HepG2 (cell line): ENCODE measurements around the gene SLC25A15. TPM values are rescaled to one million over a fixed set of nuclear protein-coding genes. Genes with fewer than 3 reads are reported as not detected.
A peak's percentile ranks its signal among the peaks of the same experiment; 100 is the strongest.

Experiments
- CHD2 ChIP-seq: IDR thresholded peaks from 2 replicates; pipeline ENCODE4 v1.6.1; 2011; ENCODE audit warnings: low read depth, low read length, improper control_type of control experiment
- ESRRA ChIP-seq: sonication (generic); formaldehyde crosslinking; IDR thresholded peaks from 2 replicates; pipeline ENCODE4 v1.5.1; 2020; ENCODE audit warnings: mild to moderate bottlenecking, low read depth, missing genetic modification reagents
- JUN ChIP-seq: sonication (generic); formaldehyde crosslinking; IDR thresholded peaks from 2 replicates; pipeline ENCODE4 v1.4.0; 2020; ENCODE audit warnings: mild to moderate bottlenecking, missing genetic modification reagents
- RFXAP ChIP-seq: sonication (generic); formaldehyde crosslinking; IDR thresholded peaks from 2 replicates; pipeline ENCODE4 v1.4.0; 2020; ENCODE audit warnings: missing genetic modification reagents, borderline replicate concordance
- SMAD3 ChIP-seq: sonication (generic); formaldehyde crosslinking; IDR thresholded peaks from 2 replicates; pipeline ENCODE4 v1.4.0; 2020; ENCODE audit warnings: missing genetic modification reagents
- ZBTB7B ChIP-seq: sonication (generic); formaldehyde crosslinking; IDR thresholded peaks from 2 replicates; pipeline ENCODE4 v1.4.0; 2020; ENCODE audit warnings: missing genetic modification reagents
- ZNF44 ChIP-seq: sonication (generic); formaldehyde crosslinking; IDR thresholded peaks from 2 replicates; pipeline ENCODE4 v1.5.1; 2020; ENCODE audit warnings: mild to moderate bottlenecking, missing genetic modification reagents
- polyA plus RNA-seq, 8 experiments: library from polyadenylated mRNA; depleted of rRNA in 3 of 8; stranded (reverse) in 7 of 8; unstranded in 1 of 8; fragments of >200 nt; fragmentation: Illumina TruSeq in 4 of 8; extraction: Trizol in 4 of 8; gene quantifications; 2 replicates each; pipeline versions ENCODE4 v1.2.1 to v1.2.3, GENCODE V29; 2011 to 2016; ENCODE audit warnings: low read depth in 4 of 8, missing spikeins in 1 of 8, mixed read lengths in 1 of 8; ENCODE audit not compliant: insufficient read depth in 1 of 8
- total RNA-seq, 5 experiments: library from RNA; depleted of rRNA; stranded (reverse); fragments of >200 nt; fragmentation: Illumina TruSeq; extraction: Trizol; gene quantifications; 2 replicates each; pipeline ENCODE4 v1.2.3, GENCODE V29; 2016; ENCODE audit warnings: low read depth in 1 of 5
- TF ChIP-seq, protein P1 (sequence below): sonication (generic); formaldehyde crosslinking; IDR thresholded peaks from 2 replicates; pipeline ENCODE4 v1.5.0; 2020; ENCODE audit warnings: missing genetic modification reagents, mild to moderate bottlenecking, borderline replicate concordance
- TF ChIP-seq, protein P2 (sequence below): sonication (generic); formaldehyde crosslinking; conservative IDR thresholded peaks from 2 replicates; pipeline ENCODE4 v1.8.0; 2022; ENCODE audit warnings: missing genetic modification reagents
- TF ChIP-seq, protein P3 (sequence below): sonication (generic); formaldehyde crosslinking; IDR thresholded peaks from 2 replicates; pipeline ENCODE4 v1.5.0; 2020; ENCODE audit warnings: mild to moderate bottlenecking, missing genetic modification reagents, moderate library complexity
- TF ChIP-seq, protein P4 (sequence below): IDR thresholded peaks from 2 replicates; pipeline ENCODE4 v1.6.1; 2016; ENCODE audit warnings: control low read depth
- TF ChIP-seq, protein P5 (sequence below): sonication (generic); formaldehyde crosslinking; IDR thresholded peaks from 2 replicates; pipeline ENCODE4 v1.4.0; 2020; ENCODE audit warnings: missing genetic modification reagents
- TF ChIP-seq, protein P6 (sequence below): sonication (generic); formaldehyde crosslinking; IDR thresholded peaks from 2 replicates; pipeline ENCODE4 v1.8.0; 2022; ENCODE audit warnings: low read depth, missing genetic modification reagents
- TF ChIP-seq, protein P7 (sequence below): sonication (generic); formaldehyde crosslinking; IDR thresholded peaks from 2 replicates; pipeline ENCODE4 v1.4.0; 2020; ENCODE audit warnings: missing genetic modification reagents, borderline replicate concordance

The SLC25A15 gene
- total and polyA plus RNA-seq, 2 of the 13 experiments (the other 11 are each of a cell fraction or from before 2014, with no cell fraction given) = 17.3 to 39.1 TPM

DNA sequence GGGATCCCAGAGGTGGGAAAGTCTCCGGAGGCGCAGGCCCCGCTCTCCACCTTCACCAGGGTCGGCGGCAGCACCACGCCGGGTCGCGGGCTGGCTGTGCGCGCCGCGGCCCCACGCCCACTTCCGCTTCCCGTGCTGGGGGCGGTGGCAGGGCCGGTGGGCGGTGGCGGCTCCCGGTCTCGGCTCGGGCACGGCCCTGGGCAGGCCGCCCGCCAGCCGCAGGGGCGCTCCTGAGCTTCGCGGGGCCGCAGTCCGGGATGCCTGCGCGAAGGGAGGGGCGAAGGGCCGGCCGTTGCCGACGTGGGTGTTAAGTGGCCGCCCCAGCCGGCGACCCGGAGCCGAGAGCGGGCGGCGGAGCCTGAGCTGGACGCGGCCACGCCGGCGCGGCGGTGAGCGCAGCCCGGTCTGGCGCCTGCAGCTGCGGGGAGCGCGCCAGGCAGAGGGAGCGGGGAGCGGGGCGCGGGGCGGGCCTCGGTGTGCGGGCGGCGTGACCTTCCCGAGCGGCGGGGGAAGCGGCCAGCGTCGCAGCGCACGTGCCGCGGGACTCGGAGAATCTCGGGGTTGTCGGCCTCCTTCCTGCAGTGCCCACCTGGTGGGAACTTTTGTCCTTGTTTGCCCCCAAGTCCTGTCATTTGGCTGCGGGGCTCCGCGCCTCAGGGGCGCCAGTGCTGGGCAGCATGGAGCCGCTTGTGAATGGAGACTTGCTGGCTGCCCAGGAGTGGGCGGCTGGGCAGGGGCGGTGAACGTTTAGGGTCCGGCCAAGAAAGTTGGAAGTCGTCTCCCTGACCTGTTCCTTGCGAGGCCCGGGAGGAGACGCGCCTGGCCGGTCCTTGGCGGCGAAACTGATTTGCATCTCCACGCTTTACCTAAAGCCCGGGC lies at the start of gene SLC25A15 (continued):
- TF ChIP-seq, protein P1, sequence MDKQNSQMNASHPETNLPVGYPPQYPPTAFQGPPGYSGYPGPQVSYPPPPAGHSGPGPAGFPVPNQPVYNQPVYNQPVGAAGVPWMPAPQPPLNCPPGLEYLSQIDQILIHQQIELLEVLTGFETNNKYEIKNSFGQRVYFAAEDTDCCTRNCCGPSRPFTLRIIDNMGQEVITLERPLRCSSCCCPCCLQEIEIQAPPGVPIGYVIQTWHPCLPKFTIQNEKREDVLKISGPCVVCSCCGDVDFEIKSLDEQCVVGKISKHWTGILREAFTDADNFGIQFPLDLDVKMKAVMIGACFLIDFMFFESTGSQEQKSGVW (CRISPR knock-in tag) = no peak
- no peak for TF ChIP-seq ZNF44 (CRISPR knock-in tag)
- TF ChIP-seq, protein P2, sequence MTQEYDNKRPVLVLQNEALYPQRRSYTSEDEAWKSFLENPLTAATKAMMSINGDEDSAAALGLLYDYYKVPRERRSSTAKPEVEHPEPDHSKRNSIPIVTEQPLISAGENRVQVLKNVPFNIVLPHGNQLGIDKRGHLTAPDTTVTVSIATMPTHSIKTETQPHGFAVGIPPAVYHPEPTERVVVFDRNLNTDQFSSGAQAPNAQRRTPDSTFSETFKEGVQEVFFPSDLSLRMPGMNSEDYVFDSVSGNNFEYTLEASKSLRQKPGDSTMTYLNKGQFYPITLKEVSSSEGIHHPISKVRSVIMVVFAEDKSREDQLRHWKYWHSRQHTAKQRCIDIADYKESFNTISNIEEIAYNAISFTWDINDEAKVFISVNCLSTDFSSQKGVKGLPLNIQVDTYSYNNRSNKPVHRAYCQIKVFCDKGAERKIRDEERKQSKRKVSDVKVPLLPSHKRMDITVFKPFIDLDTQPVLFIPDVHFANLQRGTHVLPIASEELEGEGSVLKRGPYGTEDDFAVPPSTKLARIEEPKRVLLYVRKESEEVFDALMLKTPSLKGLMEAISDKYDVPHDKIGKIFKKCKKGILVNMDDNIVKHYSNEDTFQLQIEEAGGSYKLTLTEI (CRISPR knock-in tag) = no peak
- TF ChIP-seq, protein P3, sequence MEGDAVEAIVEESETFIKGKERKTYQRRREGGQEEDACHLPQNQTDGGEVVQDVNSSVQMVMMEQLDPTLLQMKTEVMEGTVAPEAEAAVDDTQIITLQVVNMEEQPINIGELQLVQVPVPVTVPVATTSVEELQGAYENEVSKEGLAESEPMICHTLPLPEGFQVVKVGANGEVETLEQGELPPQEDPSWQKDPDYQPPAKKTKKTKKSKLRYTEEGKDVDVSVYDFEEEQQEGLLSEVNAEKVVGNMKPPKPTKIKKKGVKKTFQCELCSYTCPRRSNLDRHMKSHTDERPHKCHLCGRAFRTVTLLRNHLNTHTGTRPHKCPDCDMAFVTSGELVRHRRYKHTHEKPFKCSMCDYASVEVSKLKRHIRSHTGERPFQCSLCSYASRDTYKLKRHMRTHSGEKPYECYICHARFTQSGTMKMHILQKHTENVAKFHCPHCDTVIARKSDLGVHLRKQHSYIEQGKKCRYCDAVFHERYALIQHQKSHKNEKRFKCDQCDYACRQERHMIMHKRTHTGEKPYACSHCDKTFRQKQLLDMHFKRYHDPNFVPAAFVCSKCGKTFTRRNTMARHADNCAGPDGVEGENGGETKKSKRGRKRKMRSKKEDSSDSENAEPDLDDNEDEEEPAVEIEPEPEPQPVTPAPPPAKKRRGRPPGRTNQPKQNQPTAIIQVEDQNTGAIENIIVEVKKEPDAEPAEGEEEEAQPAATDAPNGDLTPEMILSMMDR = peak; percentile 71
- TF ChIP-seq ESRRA (CRISPR knock-in tag) = peak; percentile 33; the same call in 1 of the 2 replicates
- TF ChIP-seq, protein P4, sequence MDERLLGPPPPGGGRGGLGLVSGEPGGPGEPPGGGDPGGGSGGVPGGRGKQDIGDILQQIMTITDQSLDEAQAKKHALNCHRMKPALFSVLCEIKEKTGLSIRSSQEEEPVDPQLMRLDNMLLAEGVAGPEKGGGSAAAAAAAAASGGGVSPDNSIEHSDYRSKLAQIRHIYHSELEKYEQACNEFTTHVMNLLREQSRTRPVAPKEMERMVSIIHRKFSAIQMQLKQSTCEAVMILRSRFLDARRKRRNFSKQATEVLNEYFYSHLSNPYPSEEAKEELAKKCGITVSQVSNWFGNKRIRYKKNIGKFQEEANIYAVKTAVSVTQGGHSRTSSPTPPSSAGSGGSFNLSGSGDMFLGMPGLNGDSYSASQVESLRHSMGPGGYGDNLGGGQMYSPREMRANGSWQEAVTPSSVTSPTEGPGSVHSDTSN = no peak
- TF ChIP-seq CHD2 = no peak
- no peak; the same call in 1 of the 2 replicates for TF ChIP-seq JUN
- TF ChIP-seq, protein P5, sequence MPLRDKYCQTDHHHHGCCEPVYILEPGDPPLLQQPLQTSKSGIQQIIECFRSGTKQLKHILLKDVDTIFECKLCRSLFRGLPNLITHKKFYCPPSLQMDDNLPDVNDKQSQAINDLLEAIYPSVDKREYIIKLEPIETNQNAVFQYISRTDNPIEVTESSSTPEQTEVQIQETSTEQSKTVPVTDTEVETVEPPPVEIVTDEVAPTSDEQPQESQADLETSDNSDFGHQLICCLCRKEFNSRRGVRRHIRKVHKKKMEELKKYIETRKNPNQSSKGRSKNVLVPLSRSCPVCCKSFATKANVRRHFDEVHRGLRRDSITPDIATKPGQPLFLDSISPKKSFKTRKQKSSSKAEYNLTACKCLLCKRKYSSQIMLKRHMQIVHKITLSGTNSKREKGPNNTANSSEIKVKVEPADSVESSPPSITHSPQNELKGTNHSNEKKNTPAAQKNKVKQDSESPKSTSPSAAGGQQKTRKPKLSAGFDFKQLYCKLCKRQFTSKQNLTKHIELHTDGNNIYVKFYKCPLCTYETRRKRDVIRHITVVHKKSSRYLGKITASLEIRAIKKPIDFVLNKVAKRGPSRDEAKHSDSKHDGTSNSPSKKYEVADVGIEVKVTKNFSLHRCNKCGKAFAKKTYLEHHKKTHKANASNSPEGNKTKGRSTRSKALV (CRISPR knock-in tag) = no peak
- peak; percentile 59; the same call in 1 of the 2 replicates for TF ChIP-seq RFXAP
- TF ChIP-seq, protein P6, sequence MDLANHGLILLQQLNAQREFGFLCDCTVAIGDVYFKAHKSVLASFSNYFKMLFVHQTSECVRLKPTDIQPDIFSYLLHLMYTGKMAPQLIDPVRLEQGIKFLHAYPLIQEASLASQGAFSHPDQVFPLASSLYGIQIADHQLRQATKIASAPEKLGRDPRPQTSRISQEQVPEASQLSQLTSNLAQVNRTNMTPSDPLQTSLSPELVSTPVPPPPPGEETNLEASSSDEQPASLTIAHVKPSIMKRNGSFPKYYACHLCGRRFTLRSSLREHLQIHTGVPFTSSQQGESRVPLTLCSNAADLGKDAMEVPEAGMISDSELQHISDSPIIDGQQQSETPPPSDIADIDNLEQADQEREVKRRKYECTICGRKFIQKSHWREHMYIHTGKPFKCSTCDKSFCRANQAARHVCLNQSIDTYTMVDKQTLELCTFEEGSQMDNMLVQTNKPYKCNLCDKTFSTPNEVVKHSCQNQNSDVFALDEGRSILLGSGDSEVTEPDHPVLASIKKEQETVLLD (CRISPR knock-in tag) = peak; percentile 96
- peak; percentile 43; the same call in 1 of the 2 replicates for TF ChIP-seq ZBTB7B (CRISPR knock-in tag)
- TF ChIP-seq SMAD3 = no peak
- TF ChIP-seq, protein P7, sequence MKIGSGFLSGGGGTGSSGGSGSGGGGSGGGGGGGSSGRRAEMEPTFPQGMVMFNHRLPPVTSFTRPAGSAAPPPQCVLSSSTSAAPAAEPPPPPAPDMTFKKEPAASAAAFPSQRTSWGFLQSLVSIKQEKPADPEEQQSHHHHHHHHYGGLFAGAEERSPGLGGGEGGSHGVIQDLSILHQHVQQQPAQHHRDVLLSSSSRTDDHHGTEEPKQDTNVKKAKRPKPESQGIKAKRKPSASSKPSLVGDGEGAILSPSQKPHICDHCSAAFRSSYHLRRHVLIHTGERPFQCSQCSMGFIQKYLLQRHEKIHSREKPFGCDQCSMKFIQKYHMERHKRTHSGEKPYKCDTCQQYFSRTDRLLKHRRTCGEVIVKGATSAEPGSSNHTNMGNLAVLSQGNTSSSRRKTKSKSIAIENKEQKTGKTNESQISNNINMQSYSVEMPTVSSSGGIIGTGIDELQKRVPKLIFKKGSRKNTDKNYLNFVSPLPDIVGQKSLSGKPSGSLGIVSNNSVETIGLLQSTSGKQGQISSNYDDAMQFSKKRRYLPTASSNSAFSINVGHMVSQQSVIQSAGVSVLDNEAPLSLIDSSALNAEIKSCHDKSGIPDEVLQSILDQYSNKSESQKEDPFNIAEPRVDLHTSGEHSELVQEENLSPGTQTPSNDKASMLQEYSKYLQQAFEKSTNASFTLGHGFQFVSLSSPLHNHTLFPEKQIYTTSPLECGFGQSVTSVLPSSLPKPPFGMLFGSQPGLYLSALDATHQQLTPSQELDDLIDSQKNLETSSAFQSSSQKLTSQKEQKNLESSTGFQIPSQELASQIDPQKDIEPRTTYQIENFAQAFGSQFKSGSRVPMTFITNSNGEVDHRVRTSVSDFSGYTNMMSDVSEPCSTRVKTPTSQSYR (CRISPR knock-in tag) = peak; percentile 19; the same call in 1 of the 2 replicates
